CD4-positive, alpha-beta T cell treated with Interleukin-4 for 1 hour (primary cell): ENCODE data around the gene PPP2R3C.
A peak's percentile ranks its signal among the peaks of the same experiment; 100 is the strongest.
"Not testable (repeated sequence)": the region's sequence is repeated elsewhere in the genome, so short reads cannot be mapped to it uniquely, and the experiment has no call there.

Experiments used
- DNase-seq, 2 donors: peaks; one replicate each; pipeline ENCODE4 v3.0.0-alpha.2; 2020 to 2022

Gene PPP2R3C

GRCh38 chr14:35050652-35051051, 71.1 kb downstream of the PPP2R3C start:
- DNase-seq, result no peak

- no peak for DNase-seq
Measured at GRCh38 chr14:35047976-35048513, 73.7 kb downstream of the PPP2R3C start.

GRCh38 chr14:35046751-35047536, 74.8 kb downstream of the PPP2R3C start:
- DNase-seq, result peak in 1 of 2 donors; percentile 53

- peak; percentile 100 for DNase-seq
Measured at GRCh38 chr14:35046048-35046750, 75.6 kb downstream of the PPP2R3C start, which contains the start of gene FAM177A1. Gene FAM177A1, plus strand, starts transcription at chr14:35046272. Its CDS starts 192 bp downstream, at chr14:35046464.

GRCh38 chr14:35045798-35046047, 76.1 kb downstream of the PPP2R3C start:
- no peak for DNase-seq

- peak in 1 of 2 donors; percentile 7 for DNase-seq
Measured at GRCh38 chr14:35044939-35045797, 76.6 kb downstream of the PPP2R3C start.

GRCh38 chr14:35043046-35043445, 78.7 kb downstream of the PPP2R3C start:
- DNase-seq, result no peak

- no peak for DNase-seq
Measured at GRCh38 chr14:35042632-35043031, 79.2 kb downstream of the PPP2R3C start.

- DNase-seq, result not testable (repeated sequence)
Measured at GRCh38 chr14:35038312-35038711, 83.5 kb downstream of the PPP2R3C start.
